ELR (cell line): ENCODE data around the gene TRIM62.

Experiments used
- DNase-seq: peaks from one replicate; pipeline ENCODE4 v3.0.0-alpha.2; 2015; ENCODE audit warnings: low read depth

TRIM62 gene

GRCh38 chr1:33181921-33182341, at the start of gene TRIM62:
Gene TRIM62 (minus strand): TSS chr1:33182043. CDS start chr1:33181432, 611 bp downstream.
- peak; percentile 88 for DNase-seq

- DNase-seq: no peak
Observed at GRCh38 chr1:33231166-33231565, 49.3 kb upstream of the TRIM62 start.

- peak; percentile 51 for DNase-seq
Observed at GRCh38 chr1:33228935-33229487, 47.2 kb upstream of the TRIM62 start.

- no peak for DNase-seq
Observed at GRCh38 chr1:33225586-33225985, 43.7 kb upstream of the TRIM62 start.

- no peak for DNase-seq
Observed at GRCh38 chr1:33224166-33224707, 42.4 kb upstream of the TRIM62 start.

- DNase-seq: no peak
Observed at GRCh38 chr1:33222381-33222780, 40.5 kb upstream of the TRIM62 start.

GRCh38 chr1:33221385-33221758, 39.5 kb upstream of the TRIM62 start:
- DNase-seq: no peak

- no peak for DNase-seq
Observed at GRCh38 chr1:33220676-33221384, 39.0 kb upstream of the TRIM62 start.

- peak; percentile 86 for DNase-seq
Observed at GRCh38 chr1:33219886-33220661, 38.2 kb upstream of the TRIM62 start.

- DNase-seq: no peak
Observed at GRCh38 chr1:33211972-33212371, 30.1 kb upstream of the TRIM62 start.

GRCh38 chr1:33206340-33206739, 24.5 kb upstream of the TRIM62 start:
- DNase-seq: no peak

- peak; percentile 43 for DNase-seq
Observed at GRCh38 chr1:33195556-33195955, 13.7 kb upstream of the TRIM62 start.

- no peak for DNase-seq
Observed at GRCh38 chr1:33191731-33192275, 10.0 kb upstream of the TRIM62 start.

- DNase-seq: no peak
Observed at GRCh38 chr1:33190701-33191100, 8.9 kb upstream of the TRIM62 start.

GRCh38 chr1:33188572-33189275, 6.9 kb upstream of the TRIM62 start:
- peak; percentile 63 for DNase-seq

GRCh38 chr1:33186936-33187335, 5.1 kb upstream of the TRIM62 start:
- DNase-seq: no peak

GRCh38 chr1:33185541-33185940, 3.7 kb upstream of the TRIM62 start:
- no peak for DNase-seq

- no peak for DNase-seq
Observed at GRCh38 chr1:33183306-33183705, 1.5 kb upstream of the TRIM62 start.

- no peak for DNase-seq
Observed at GRCh38 chr1:33182896-33183295, 1.1 kb upstream of the TRIM62 start.

- DNase-seq: no peak
Observed at GRCh38 chr1:33182401-33182841, 578 bp upstream of the TRIM62 start.

GRCh38 chr1:33180911-33181890, 642 bp downstream of the TRIM62 start:
- DNase-seq: peak; percentile 77
